GM12801 (cell line): Measurements from ENCODE around the gene FYCO1.

Experiments used
- TF ChIP-seq, protein P1 (sequence below): IDR thresholded peaks from one replicate; pipeline ENCODE4 v1.5.1; 2011; ENCODE audit warnings: control low read depth; ENCODE audit not compliant: insufficient read length; ENCODE audit errors: extremely low read depth

FYCO1 gene

DNA sequence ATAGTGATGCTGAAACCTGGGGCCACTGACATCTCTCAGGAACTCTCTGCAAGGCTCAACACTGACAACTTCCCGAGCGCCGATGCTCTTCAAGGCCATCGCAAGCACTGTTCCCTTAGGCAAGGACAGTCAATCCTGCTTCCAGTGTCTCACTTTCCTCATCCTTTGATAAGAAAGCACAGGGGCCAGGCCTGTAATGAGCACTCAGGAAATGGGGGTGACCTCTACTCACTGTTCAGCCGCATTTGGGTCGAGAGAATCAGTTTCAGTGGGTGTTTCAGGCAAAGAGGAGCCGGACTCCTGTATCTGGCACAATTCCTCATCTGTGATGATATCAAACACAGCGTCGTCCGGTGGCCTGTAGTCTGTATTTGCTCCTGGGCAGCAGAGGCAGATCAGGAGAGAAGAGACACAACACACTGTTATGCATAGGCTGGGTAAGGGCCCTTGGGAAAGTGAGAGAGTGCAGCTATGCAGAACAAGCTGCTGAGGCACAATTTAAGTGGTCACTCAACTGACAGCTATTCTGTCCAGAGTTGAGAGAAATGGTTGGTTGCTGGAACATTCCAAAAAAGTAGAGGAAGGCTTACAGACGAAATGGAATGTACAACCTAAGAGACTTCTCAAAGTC is 40.5 kb downstream of the FYCO1 start:
- TF ChIP-seq, protein P1, sequence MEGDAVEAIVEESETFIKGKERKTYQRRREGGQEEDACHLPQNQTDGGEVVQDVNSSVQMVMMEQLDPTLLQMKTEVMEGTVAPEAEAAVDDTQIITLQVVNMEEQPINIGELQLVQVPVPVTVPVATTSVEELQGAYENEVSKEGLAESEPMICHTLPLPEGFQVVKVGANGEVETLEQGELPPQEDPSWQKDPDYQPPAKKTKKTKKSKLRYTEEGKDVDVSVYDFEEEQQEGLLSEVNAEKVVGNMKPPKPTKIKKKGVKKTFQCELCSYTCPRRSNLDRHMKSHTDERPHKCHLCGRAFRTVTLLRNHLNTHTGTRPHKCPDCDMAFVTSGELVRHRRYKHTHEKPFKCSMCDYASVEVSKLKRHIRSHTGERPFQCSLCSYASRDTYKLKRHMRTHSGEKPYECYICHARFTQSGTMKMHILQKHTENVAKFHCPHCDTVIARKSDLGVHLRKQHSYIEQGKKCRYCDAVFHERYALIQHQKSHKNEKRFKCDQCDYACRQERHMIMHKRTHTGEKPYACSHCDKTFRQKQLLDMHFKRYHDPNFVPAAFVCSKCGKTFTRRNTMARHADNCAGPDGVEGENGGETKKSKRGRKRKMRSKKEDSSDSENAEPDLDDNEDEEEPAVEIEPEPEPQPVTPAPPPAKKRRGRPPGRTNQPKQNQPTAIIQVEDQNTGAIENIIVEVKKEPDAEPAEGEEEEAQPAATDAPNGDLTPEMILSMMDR, result no peak

DNA sequence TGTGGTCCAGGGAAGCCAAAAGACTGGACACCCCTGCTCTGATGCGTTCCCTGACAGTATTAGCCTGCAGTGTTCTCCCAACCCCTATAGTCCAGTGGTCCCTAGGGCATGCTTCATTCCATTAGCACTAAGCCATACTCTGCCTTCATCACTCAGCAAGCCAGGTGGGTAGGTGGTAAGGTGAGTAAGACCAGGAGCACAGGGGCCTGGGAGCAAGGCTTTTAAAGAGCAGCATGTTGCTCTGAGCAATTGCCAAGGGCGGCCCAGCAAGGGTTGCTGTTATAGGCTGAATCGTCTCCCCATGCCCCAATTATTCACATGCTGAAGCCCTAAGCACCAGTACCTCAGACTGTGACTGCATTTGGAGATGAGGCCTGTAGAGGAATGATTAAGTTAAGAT is 41.3 kb downstream of the FYCO1 start:
- TF ChIP-seq, protein P1, result no peak

DNA sequence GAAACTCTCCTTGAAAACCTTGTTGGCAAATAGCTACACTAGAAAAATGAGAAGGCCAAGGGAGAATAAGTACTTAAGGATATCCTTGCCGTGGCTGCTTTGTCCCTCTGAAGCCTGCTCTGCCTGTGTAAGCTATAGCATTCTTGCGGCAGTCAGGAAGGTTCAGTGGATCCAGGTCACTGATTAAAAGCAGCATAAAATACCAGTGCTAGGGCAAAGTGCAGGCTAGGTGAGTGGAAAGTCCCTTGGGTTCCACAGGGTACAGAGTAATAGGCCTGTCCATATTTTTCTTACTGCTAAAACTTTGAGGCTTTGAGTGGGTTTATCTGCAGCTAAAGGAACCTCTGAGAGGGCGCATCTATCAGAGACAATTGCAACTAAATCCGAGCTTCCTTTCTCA is 42.1 kb downstream of the FYCO1 start:
- TF ChIP-seq, protein P1, result no peak

DNA sequence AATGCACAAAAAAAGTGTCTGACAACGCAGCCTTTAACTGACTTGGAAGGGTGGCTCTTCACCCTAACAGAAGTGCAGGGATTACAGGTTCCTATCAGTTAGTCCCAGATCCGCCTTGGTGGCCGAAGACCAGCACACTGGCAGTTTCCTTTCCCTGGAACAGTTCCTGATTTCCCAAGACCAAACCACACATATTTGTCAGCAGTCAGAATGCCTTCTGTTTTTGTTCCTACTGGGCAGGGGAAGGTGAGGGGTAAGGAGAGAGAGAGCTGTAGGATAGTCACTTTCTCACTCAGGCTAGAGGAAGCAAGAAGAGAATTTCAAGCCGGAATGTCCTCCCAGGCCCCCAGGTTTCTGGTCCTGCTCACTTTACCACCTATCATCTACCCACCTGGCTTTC is 43.2 kb downstream of the FYCO1 start:
- TF ChIP-seq, protein P1, result no peak

DNA sequence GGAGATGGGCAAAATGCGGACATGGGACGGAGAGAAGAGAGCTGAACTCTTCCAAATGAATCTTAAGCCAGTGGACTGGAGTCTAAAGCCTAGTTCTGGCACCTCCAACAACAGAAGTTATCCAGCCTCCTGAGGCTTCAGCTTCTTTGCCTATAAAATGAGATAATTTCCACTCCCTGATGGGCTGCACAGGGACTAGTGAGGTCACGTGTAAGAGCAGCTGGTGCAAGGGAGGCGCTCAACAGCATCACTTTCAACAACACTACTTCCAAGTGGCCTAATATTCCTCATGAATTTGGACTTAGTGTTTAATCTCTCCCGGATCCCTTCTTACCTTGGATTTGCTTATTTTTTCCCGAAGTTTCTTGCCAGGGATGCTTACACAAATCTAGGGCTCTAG is 43.7 kb downstream of the FYCO1 start:
- TF ChIP-seq, protein P1, result no peak

DNA sequence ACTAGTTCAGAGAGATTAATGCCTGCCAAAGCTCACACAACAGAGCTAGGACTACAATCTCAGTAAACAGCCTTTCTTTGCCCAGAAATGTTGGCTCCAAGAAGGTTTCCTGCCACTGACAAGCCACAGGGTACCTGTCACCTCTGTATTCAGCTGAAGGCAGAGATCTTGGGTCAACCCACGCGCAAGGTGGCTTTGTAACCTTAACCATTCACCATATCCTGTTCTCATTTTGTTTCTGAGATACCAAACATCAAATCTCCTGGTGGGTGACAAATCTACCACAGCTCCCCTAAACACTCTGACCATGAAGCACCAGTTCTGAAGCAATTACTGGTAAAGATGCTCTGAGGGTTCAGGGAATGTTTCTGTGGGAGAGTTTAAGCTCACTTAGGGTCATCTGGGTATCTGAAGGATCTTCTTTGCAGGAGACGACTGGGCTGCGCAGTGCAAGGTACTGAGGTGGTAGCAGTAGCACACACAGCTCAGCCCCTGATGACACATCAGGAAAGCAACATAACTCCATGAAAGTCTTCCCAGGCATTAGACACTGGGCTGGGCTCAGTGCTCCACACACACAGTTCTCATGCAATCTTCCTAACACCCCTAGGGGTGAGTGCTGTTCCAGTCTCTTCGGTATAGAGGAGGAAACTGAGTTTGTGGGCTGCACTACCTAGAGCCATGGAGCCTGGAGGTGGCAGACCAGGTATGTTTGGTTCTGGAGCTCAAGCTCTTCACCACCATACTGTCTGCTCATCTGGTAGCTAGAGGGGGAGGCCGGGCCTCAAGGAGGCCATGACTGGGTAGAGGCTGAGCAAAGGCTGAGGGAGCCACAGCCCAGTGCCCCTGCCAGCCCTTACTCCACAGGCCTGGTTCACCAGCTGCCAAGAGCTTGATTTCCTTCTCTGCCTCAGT is 44.7 kb downstream of the FYCO1 start:
- TF ChIP-seq, protein P1, result no peak

DNA sequence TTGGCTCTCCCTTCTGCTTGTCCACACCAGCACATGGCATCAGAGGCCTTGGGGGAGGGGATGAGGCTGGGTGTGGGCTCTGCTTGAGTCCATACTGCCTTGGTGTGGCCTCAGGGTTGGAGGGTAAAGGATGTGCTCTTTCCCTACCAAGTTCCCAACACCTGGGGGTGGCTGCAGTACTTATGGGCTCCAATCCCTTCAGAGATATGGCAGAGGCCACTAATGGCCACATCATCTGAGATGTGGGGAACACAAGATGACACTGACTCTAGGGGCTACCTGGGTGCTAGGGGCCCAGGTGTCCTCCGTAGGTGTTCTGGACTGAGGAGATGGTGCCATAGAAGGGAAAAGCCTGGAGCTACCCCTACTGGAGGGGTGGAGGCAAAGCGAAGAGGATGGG is 45.5 kb downstream of the FYCO1 start:
- TF ChIP-seq, protein P1, result no peak
